Fibroblast of pulmonary artery (primary cell): ENCODE measurements around the gene DPP6.

ENCODE experiments used
- DNase-seq: peaks from one replicate; pipeline ENCODE4 v3.0.0-alpha.2; 2010; ENCODE audit warnings: low read depth
- H3K4me3 ChIP-seq: replicated peaks from 2 replicates; pipeline ENCODE4 v1.5.1; 2011; ENCODE audit warnings: low read depth, mild to moderate bottlenecking, control low read depth, low read length, moderate library complexity
- CTCF ChIP-seq: IDR thresholded peaks from 2 replicates; pipeline ENCODE4 v1.5.1; 2011; ENCODE audit warnings: mild to moderate bottlenecking, control low read depth, low read length, inconsistent platforms; ENCODE audit errors: missing control alignments

Gene DPP6

GRCh38 chr7:154774303-154774969, 722.2 kb downstream of the DPP6 start:
- DNase-seq, result no peak

GRCh38 chr7:154775681-154776080, 723.5 kb downstream of the DPP6 start:
- DNase-seq, result no peak
- no peak for TF ChIP-seq CTCF
- H3K4me3 ChIP-seq, result no peak overlapping the region

More at GRCh38 chr7:154774303-154774969, 722.2 kb downstream of the DPP6 start:
- H3K4me3 ChIP-seq, result no peak overlapping the region
- TF ChIP-seq CTCF, result no peak

GRCh38 chr7:154776350-154776749, 724.2 kb downstream of the DPP6 start:
- no peak overlapping the region for H3K4me3 ChIP-seq
- TF ChIP-seq CTCF, result no peak
- no peak for DNase-seq

DNA sequence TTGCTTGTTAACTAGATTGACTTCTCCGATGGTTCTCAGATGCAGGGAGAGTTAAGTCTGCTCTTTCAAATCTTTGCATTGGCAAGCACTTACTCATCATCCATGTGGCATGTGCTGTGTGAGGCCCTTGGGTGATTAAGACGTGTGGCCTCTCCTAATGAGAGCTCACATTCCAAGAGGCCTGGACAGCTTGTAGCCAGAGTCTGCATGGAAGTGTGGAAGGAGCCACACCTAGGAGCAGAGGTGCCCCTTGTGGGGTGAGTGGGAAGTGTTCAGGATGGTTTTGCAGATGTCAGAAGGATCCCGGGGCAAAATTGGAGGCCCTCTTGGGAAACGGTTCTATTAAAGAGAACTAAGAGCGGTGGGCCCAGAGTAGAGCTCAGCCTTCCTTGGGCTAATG, 724.8 kb downstream of the DPP6 start:
- no peak for DNase-seq
- no peak for TF ChIP-seq CTCF

DNA sequence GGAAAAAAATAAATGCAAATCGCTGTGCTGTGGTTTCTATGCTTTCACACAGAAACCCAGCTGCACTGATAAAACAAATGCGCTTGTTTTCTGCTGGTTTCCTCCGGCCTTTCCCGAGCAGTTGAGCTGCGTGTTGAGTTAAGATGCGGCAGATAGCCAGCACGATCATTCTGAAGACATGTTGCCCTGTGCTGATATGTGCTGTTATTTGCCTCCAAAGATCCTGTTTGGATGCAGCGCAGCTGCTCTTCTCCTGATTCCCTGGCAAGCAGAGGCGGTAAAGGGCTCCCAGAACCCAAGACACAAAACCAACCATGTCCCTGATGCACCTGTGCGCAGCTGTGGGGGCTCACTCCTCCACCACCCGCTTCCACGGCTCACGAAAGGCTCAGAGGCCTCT, 725.3 kb downstream of the DPP6 start:
- TF ChIP-seq CTCF, result no peak

More for the DNA sequence above, 724.8 kb downstream of the DPP6 start:
- no peak overlapping the region for H3K4me3 ChIP-seq

GRCh38 chr7:154777908-154778307, 725.7 kb downstream of the DPP6 start:
- no peak for DNase-seq
- no peak for TF ChIP-seq CTCF
- H3K4me3 ChIP-seq, result no peak overlapping the region

More for the DNA sequence above, 725.3 kb downstream of the DPP6 start:
- H3K4me3 ChIP-seq, result no peak overlapping the region
- no peak for DNase-seq
